ENCODE measurements around the gene FBXL13. TPM values are rescaled to one million over a fixed set of nuclear protein-coding genes. Genes with fewer than 3 reads are reported as not detected.

Gene FBXL13
- total RNA-seq, 1 donor from 2014 or later = 4.0 TPM

DNA sequence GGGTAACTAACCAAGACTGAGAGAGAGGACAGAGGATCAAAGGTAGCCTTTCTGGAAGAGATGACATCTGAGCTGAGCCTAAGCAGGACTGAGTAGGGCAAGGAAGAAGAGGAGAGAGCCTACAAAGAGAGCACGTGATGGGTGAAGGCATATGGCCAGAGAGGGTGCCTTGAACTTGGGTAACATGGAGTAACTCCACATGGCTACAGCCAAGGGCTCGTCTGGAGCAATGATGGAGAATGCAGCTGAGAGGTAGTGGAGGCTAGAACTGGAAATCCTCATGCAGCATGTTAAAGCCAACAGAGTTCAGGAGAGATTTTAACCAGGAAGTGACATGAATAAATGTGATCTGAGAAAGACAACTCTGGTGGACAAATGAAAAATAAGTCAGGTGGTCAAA, 84.0 kb downstream of the FBXL13 start:
- Mint-ChIP-seq H3K4me1 (ENCODE audit: unreplicated experiment) (peaks cover 6% of the 10 kb centered on the region), H3K36me3 (no peaks in the 10 kb centered on the region), H3K27me3 (no peaks in the 10 kb centered on the region), H3K27ac (no peak overlapping the region), H3K4me3 (no peak overlapping the region), H3K9me3 (no peaks in the 10 kb centered on the region)
- DNase-seq (ENCODE audit: extremely low spot score, unreplicated experiment) = no peak
- TF ChIP-seq, protein P1, sequence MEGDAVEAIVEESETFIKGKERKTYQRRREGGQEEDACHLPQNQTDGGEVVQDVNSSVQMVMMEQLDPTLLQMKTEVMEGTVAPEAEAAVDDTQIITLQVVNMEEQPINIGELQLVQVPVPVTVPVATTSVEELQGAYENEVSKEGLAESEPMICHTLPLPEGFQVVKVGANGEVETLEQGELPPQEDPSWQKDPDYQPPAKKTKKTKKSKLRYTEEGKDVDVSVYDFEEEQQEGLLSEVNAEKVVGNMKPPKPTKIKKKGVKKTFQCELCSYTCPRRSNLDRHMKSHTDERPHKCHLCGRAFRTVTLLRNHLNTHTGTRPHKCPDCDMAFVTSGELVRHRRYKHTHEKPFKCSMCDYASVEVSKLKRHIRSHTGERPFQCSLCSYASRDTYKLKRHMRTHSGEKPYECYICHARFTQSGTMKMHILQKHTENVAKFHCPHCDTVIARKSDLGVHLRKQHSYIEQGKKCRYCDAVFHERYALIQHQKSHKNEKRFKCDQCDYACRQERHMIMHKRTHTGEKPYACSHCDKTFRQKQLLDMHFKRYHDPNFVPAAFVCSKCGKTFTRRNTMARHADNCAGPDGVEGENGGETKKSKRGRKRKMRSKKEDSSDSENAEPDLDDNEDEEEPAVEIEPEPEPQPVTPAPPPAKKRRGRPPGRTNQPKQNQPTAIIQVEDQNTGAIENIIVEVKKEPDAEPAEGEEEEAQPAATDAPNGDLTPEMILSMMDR (conservative IDR thresholded peaks at IDR 0.05) = no peak

DNA sequence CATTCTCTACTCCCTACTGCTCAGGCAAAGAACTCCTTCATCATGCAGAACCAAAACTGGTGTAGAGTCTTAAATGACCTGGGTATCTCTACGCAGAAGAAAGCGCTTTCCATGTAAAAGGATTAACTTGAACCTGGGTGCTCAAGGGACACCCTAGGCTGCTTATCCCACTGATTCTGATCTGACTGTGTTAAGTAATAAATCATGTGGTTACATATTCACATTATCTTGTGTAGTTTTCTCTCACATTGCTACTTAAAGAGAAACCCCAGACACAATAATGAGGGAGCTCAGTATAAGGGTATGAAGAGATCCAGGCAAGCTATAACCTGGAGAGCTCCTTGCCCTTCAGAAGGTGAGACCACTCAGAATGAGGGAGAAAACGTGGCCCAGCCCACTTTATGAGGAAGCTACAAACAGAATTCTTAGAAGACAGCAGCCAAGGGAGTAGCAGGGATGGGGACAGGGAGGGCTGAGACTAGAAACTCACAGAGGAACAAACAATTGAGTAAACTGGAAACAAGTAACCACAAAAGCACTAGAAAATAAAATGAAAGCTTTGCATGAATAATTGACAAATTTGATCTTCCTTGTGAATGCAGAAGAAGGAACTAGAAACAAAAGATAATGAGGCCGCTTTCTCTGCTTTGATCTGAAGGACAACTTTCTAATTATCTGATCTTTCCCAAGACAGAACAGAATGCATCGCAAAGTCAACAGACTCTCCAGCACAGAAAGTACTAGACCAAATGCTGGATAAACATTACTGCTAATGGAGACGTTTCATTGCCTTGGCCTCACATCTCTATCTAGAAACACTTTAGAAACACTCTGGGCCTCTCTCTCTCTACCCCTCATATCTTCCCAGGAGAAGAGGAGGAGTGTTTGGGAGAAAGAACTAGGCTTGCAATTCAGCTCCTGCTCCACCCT, 85.7 kb downstream of the FBXL13 start:
- no peaks in the 10 kb centered on the region for H3K27me3 Mint-ChIP-seq
- H3K27ac Mint-ChIP-seq = no peak overlapping the region
- H3K4me1 Mint-ChIP-seq (ENCODE audit: unreplicated experiment) = peaks cover 6% of the 10 kb centered on the region
- no peaks in the 10 kb centered on the region for H3K9me3 Mint-ChIP-seq
- DNase-seq (ENCODE audit: extremely low spot score, unreplicated experiment) = no peak
- H3K4me3 Mint-ChIP-seq = no peak overlapping the region
- H3K36me3 Mint-ChIP-seq = no peaks in the 10 kb centered on the region
- TF ChIP-seq, protein P1 (conservative IDR thresholded peaks at IDR 0.05) = no peak

GRCh38 chr7:102988088-102988487, 86.5 kb downstream of the FBXL13 start:
- Mint-ChIP-seq H3K27me3 (no peaks in the 10 kb centered on the region), H3K9me3 (no peaks in the 10 kb centered on the region), H3K27ac (no peak overlapping the region)

GRCh38 chr7:102985176-102985783, 89.3 kb downstream of the FBXL13 start:
- Mint-ChIP-seq H3K27ac (no peak overlapping the region), H3K4me3 (no peak overlapping the region), H3K9me3 (no peaks in the 10 kb centered on the region), H3K27me3 (no peaks in the 10 kb centered on the region), H3K36me3 (no peaks in the 10 kb centered on the region), H3K4me1 (ENCODE audit: unreplicated experiment) (no peaks in the 10 kb centered on the region)
- DNase-seq (ENCODE audit: extremely low spot score, unreplicated experiment) = no peak
- TF ChIP-seq, protein P1 (conservative IDR thresholded peaks at IDR 0.05) = no peak

More at GRCh38 chr7:102988088-102988487, 86.5 kb downstream of the FBXL13 start:
- H3K36me3 Mint-ChIP-seq = no peaks in the 10 kb centered on the region
- TF ChIP-seq, protein P1 (conservative IDR thresholded peaks at IDR 0.05) = no peak
- peaks cover 3% of the 10 kb centered on the region for H3K4me1 Mint-ChIP-seq (ENCODE audit: unreplicated experiment)
- H3K4me3 Mint-ChIP-seq = no peak overlapping the region
- no peak for DNase-seq (ENCODE audit: extremely low spot score, unreplicated experiment)

- Mint-ChIP-seq H3K27me3 (no peaks in the 10 kb centered on the region), H3K36me3 (no peaks in the 10 kb centered on the region), H3K4me1 (ENCODE audit: unreplicated experiment) (no peaks in the 10 kb centered on the region), H3K9me3 (no peaks in the 10 kb centered on the region), H3K27ac (no peak overlapping the region), H3K4me3 (no peak overlapping the region)
- TF ChIP-seq, protein P1 (conservative IDR thresholded peaks at IDR 0.05) = no peak
- DNase-seq (ENCODE audit: extremely low spot score, unreplicated experiment) = no peak
Observed at GRCh38 chr7:102983602-102984001, 91.0 kb downstream of the FBXL13 start.

All from type B pancreatic cell (in vitro differentiated cells).